HUES64 (cell line): ENCODE measurements around the gene LRRC10.
"Not testable (repeated sequence)": the region's sequence is repeated elsewhere in the genome, so short reads cannot be mapped to it uniquely, and the experiment has no call there.

Experiments
- H3K27ac ChIP-seq: 2 replicates; pipeline ENCODE4 v1.7.0; 2013; ENCODE audit warnings: low read depth, low read length, inconsistent platforms
- H3K27me3 ChIP-seq: 2 replicates; pipeline ENCODE4 v1.6.1; 2013; ENCODE audit warnings: mild to moderate bottlenecking, low read length; ENCODE audit not compliant: insufficient read depth
- H3K36me3 ChIP-seq: 2 replicates; pipeline ENCODE4 v1.6.1; 2013; ENCODE audit warnings: mild to moderate bottlenecking, low read length; ENCODE audit not compliant: insufficient read depth
- H3K4me1 ChIP-seq: 2 replicates; pipeline ENCODE4 v1.6.1; 2013; ENCODE audit warnings: mild to moderate bottlenecking, low read length, moderate library complexity; ENCODE audit not compliant: insufficient read depth
- H3K4me3 ChIP-seq: 2 replicates; pipeline ENCODE4 v1.5.1; 2013; ENCODE audit warnings: mild to moderate bottlenecking, low read length, moderate library complexity
- H3K9ac ChIP-seq: 2 replicates; pipeline ENCODE4 v1.6.1; 2013; ENCODE audit warnings: mild to moderate bottlenecking, low read depth, low read length
- H3K9me3 ChIP-seq: 2 replicates; pipeline ENCODE4 v1.6.1; 2013; ENCODE audit warnings: low read depth, low read length; ENCODE audit not compliant: insufficient read depth
- WGBS: fragments of 150-250, 120-280 bp; methylation state at CpG from one replicate; pipeline ENCODE4 v1.1.7; 2013; ENCODE audit warnings: missing lambda C conversion rate; 5-methylcytosine and 5-hydroxymethylcytosine counted together

The LRRC10 gene

DNA sequence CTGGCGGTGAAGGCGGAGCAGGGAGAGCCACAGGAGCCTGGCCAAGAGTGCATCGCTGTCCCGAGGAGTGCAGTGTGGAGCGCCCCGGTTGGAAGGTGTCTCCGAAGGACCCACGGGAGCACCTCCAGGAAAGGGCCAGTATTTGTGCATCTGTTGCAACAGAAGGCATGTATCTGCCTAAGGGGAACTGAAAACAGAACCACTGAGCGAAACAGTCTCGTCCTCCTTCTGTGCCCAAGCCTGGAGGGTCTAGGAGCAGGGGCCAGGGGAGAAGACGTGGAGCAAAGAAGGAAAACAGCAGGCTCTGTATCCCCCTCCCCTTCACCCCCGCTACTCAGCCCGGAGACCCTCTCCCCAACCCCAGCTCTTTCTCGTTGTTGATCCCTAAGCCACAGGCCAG, 5.3 kb upstream of the LRRC10 start:
- no peak overlapping the region for H3K9ac ChIP-seq
- no peak overlapping the region for H3K4me3 ChIP-seq
- no peaks in the 10 kb centered on the region for H3K36me3 ChIP-seq
- WGBS: 86% methylated on average over 12 of the region's 14 CpGs
- no peaks in the 10 kb centered on the region for H3K4me1 ChIP-seq
- H3K27ac ChIP-seq: no peak overlapping the region
- no peaks in the 10 kb centered on the region for H3K9me3 ChIP-seq
- H3K27me3 ChIP-seq: no peaks in the 10 kb centered on the region

- H3K9me3 ChIP-seq: no peaks in the 10 kb centered on the region
- H3K27me3 ChIP-seq: no peaks in the 10 kb centered on the region
- no peak overlapping the region for H3K27ac ChIP-seq
- H3K9ac ChIP-seq: no peak overlapping the region
- H3K4me1 ChIP-seq: no peaks in the 10 kb centered on the region
- H3K36me3 ChIP-seq: no peaks in the 10 kb centered on the region
- no peak overlapping the region for H3K4me3 ChIP-seq
These were observed 2.6 kb upstream of the LRRC10 start for GRCh38 chr12:69613351-69613750.

GRCh38 chr12:69610126-69610525, 581 bp downstream of the LRRC10 start:
- Histone ChIP-seq H3K36me3 (no peaks in the 10 kb centered on the region), H3K9ac (no peak overlapping the region), H3K4me3 (no peak overlapping the region), H3K27me3 (no peaks in the 10 kb centered on the region), H3K4me1 (no peaks in the 10 kb centered on the region), H3K27ac (no peak overlapping the region), H3K9me3 (no peaks in the 10 kb centered on the region)
- 96% methylated on average over 15 of the region's 15 CpGs for WGBS

GRCh38 chr12:69608114-69608513, 2.6 kb downstream of the LRRC10 start:
- no peaks in the 10 kb centered on the region for H3K27me3 ChIP-seq
- 92% methylated on average over 2 of the region's 2 CpGs for WGBS
- no peak overlapping the region for H3K4me3 ChIP-seq

DNA sequence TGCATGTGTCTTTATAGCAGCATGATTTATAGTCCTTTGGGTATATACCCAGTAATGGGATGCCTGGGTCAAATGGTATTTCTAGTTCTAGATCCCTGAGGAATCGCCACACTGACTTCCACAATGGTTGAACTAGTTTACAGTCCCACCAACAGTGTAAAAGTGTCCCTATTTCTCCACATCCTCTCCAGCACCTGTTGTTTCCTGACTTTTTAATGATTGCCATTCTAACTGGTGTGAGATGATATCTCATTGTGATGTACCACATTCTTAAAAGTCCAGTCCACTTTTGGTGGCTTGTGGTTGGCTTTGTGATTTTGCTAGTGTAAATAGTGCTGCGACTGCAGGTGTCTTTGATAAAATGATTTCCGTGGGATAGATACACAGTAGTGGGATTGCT, 6.4 kb downstream of the LRRC10 start:
- not testable (repeated sequence) for H3K27ac ChIP-seq, H3K9me3 ChIP-seq, H3K27me3 ChIP-seq, H3K4me3 ChIP-seq, H3K4me1 ChIP-seq, H3K9ac ChIP-seq
- 86% methylated on average over 2 of the region's 3 CpGs for WGBS
- peaks cover 41% of the 10 kb centered on the region for H3K36me3 ChIP-seq

More at GRCh38 chr12:69608114-69608513, 2.6 kb downstream of the LRRC10 start:
- Histone ChIP-seq H3K27ac (no peak overlapping the region), H3K36me3 (peaks cover 4% of the 10 kb centered on the region), H3K9me3 (peaks cover 3% of the 10 kb centered on the region; the same call in 1 of the 2 replicates), H3K4me1 (no peaks in the 10 kb centered on the region), H3K9ac (no peak overlapping the region)

- H3K27me3 ChIP-seq, H3K9ac ChIP-seq, H3K4me3 ChIP-seq, H3K27ac ChIP-seq, H3K9me3 ChIP-seq, H3K4me1 ChIP-seq: not testable (repeated sequence)
- 96% methylated on average over 4 of the region's 6 CpGs for whole genome bisulfite sequencing
- H3K36me3 ChIP-seq: peaks cover 48% of the 10 kb centered on the region
These were observed 7.2 kb downstream of the LRRC10 start for GRCh38 chr12:69603556-69603955.

DNA sequence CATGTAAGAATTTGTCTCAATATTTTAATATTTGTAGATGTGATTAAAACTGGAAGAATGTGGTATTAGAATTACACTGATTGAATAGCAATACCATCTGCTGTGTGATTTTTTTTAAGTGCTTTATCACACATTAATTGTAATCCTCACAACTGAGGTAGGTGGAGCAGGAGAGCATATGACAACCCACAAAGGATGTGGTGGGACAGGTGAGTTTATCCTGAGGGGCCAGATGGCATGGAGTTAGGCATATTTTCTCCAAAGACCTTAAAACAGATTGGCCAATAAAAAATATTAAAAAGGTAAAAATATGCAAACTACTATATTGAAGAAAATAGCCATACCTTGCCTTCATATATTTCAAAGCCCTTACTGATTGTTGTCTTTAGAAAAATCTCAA, 7.8 kb downstream of the LRRC10 start:
- H3K9ac ChIP-seq: no peak overlapping the region
- no peaks in the 10 kb centered on the region for H3K4me1 ChIP-seq
- no peaks in the 10 kb centered on the region for H3K27me3 ChIP-seq
- peaks cover 54% of the 10 kb centered on the region for H3K36me3 ChIP-seq
- no peak overlapping the region for H3K4me3 ChIP-seq
- H3K27ac ChIP-seq: no peak overlapping the region
- H3K9me3 ChIP-seq: peaks cover 3% of the 10 kb centered on the region; the same call in 1 of the 2 replicates

- Histone ChIP-seq H3K4me1 (no peaks in the 10 kb centered on the region), H3K9me3 (peaks cover 3% of the 10 kb centered on the region; the same call in 1 of the 2 replicates), H3K27me3 (no peaks in the 10 kb centered on the region), H3K9ac (no peak overlapping the region), H3K27ac (no peak overlapping the region), H3K4me3 (no peak overlapping the region), H3K36me3 (peaks cover 63% of the 10 kb centered on the region)
- WGBS: 95% methylated on average over 6 of the region's 6 CpGs
These were observed 8.6 kb downstream of the LRRC10 start for GRCh38 chr12:69601962-69602685.

- no peak overlapping the region for H3K27ac ChIP-seq
- H3K4me3 ChIP-seq: no peak overlapping the region
- H3K4me1 ChIP-seq: no peaks in the 10 kb centered on the region
- H3K27me3 ChIP-seq: no peaks in the 10 kb centered on the region
- H3K9me3 ChIP-seq: peaks cover 3% of the 10 kb centered on the region; the same call in 1 of the 2 replicates
- H3K9ac ChIP-seq: no peak overlapping the region
- peaks cover 76% of the 10 kb centered on the region for H3K36me3 ChIP-seq
These were observed 9.9 kb downstream of the LRRC10 start for GRCh38 chr12:69600804-69601203.

DNA sequence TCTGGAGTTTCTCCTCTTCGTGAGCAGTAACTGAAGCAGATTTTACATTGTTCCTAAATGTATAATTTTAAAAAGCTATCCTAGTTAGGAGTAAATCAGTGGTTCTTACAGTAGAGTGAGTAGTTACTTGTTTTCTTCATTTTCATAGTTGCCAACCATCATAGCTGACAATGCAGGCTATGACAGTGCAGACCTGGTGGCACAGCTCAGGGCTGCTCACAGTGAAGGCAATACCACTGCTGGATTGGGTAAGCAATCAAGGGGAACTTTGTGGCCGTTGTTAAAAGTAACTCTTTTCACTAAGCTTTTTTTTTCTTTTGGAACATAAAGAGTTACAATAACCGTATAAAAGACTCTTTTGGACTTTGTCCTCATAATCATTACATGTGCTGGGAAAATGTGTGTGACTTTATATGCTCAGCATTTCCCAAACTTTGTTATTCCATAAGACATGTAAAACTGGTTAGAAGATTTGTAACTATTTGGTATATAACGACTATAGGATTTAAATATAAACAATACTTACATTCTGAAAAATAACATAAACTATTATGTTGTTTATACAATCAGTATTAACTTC, 12.4 kb downstream of the LRRC10 start:
- WGBS: 97% methylated on average over 3 of the region's 4 CpGs
- H3K36me3 ChIP-seq: peaks cover 98% of the 10 kb centered on the region

DNA sequence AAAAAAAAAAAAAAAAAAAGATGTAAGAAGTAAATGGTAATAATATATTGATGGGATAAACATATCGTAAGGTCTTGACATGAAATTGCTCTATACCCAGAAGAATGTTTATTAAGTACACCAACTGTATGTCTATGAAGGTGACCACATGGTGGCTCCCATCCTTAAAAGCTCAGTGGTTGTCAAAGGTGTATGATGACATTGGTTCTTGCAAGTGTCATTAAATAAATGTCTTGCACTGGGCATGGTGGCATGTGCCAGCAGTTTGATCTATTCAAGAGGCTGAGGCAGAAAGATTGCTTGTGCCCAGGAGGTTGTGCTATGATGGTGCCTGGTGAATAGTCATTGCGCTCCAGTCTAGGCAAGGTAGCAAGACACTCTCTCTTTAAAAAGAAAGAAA, 15.0 kb downstream of the LRRC10 start:
- no peaks in the 10 kb centered on the region for H3K27me3 ChIP-seq
- H3K9ac ChIP-seq: no peak overlapping the region
- H3K4me3 ChIP-seq: no peak overlapping the region
- H3K27ac ChIP-seq: no peak overlapping the region
- H3K4me1 ChIP-seq: no peaks in the 10 kb centered on the region
- peaks cover 98% of the 10 kb centered on the region for H3K36me3 ChIP-seq
- H3K9me3 ChIP-seq: no peaks in the 10 kb centered on the region
- 93% methylated on average over 2 of the region's 2 CpGs for WGBS

More for the DNA sequence above, 12.4 kb downstream of the LRRC10 start:
- Histone ChIP-seq H3K4me3 (no peak overlapping the region), H3K4me1 (no peaks in the 10 kb centered on the region), H3K27me3 (no peaks in the 10 kb centered on the region), H3K9me3 (0 out of 2 replicates have a peak, but pooled peaks cover under 1% of the 10 kb centered on the region), H3K27ac (no peak overlapping the region), H3K9ac (no peak overlapping the region)
